SK-N-SH (cell line): Measurements from ENCODE around the gene OSBPL6. TPM values are rescaled to one million over a fixed set of nuclear protein-coding genes. Genes with fewer than 3 reads are reported as not detected.

Source experiments
- CTCF ChIA-PET: fragments of 300-600, 350-600 bp; formaldehyde crosslinking; extraction: SDS; loops from one replicate; lab custom pipeline; 2021; lab: Yijun Ruan, JAX
- POLR2A ChIA-PET: fragments of 350-600 bp; sonication (Branson Sonifier 250); formaldehyde crosslinking; extraction: SDS; loops from one replicate; lab custom pipeline; 2020; ENCODE audit warnings: antibody characterized with exemption, inconsistent platforms; lab: Yijun Ruan, JAX
- DNase-seq: peaks from one replicate; pipeline ENCODE4 v3.0.0; 2012
- H2AFZ ChIP-seq: fragments of 200-600 bp; sonication (generic); 2 replicates; pipeline ENCODE4 v1.8.1; 2016; ENCODE audit warnings: antibody characterized with exemption, mild to moderate bottlenecking, low read depth
- H3F3A ChIP-seq: fragments of 200-600 bp; sonication (generic); replicated peaks from 2 replicates; pipeline ENCODE3; 2016; ENCODE audit warnings: antibody characterized with exemption, mild to moderate bottlenecking; ENCODE audit not compliant: insufficient read depth
- H3K27ac ChIP-seq, 2 experiments: fragments of 200-500 bp in 1 of 2; fragments of 200-600 bp in 1 of 2; sonication (Bioruptor generic) in 1 of 2; sonication (generic), shearing (Covaris generic) in 1 of 2; 2 replicates each; pipeline versions ENCODE4 v1.5.1 to v1.6.1; 2014 to 2016; ENCODE audit warnings: low read depth in 2 of 2, inconsistent platforms in 1 of 2, low read length in 1 of 2, mild to moderate bottlenecking in 1 of 2, mixed read lengths in 1 of 2
- H3K27me3 ChIP-seq: fragments of 200-600 bp; sonication (generic), shearing (Covaris generic); 2 replicates; pipeline ENCODE4 v1.6.1; 2016; ENCODE audit warnings: mixed run types; ENCODE audit not compliant: insufficient read depth
- H3K36me3 ChIP-seq, 2 experiments: fragments of 200-500 bp in 1 of 2; fragments of 200-600 bp in 1 of 2; sonication (Bioruptor generic) in 1 of 2; sonication (generic) in 1 of 2; replicated peaks in 1 of 2; 2 replicates each; pipeline versions ENCODE3 to v1.5.1; 2014 to 2016; ENCODE audit warnings: low read length in 1 of 2, mild to moderate bottlenecking in 1 of 2; ENCODE audit not compliant: insufficient read depth in 2 of 2, control insufficient read depth in 1 of 2
- H3K4me1 ChIP-seq, 2 experiments: fragments of 200-500 bp in 1 of 2; fragments of 200-600 bp in 1 of 2; sonication (Bioruptor generic) in 1 of 2; sonication (generic), shearing (Covaris generic) in 1 of 2; 2 replicates each; pipeline versions ENCODE4 v1.5.1 to v1.6.1; 2014 to 2016; ENCODE audit warnings: low read depth in 1 of 2, low read length in 1 of 2, mixed run types in 1 of 2; ENCODE audit not compliant: insufficient read depth in 2 of 2, control insufficient read depth in 1 of 2
- H3K4me2 ChIP-seq: fragments of 200-600 bp; sonication (generic), shearing (Covaris generic); 2 replicates; pipeline ENCODE4 v1.6.1; 2017; ENCODE audit warnings: mixed run types
- H3K4me3 ChIP-seq, 2 experiments: fragments of 200-500 bp in 1 of 2; fragments of 200-600 bp in 1 of 2; sonication (Bioruptor generic) in 1 of 2; sonication (generic), shearing (Covaris generic) in 1 of 2; 2 replicates each; pipeline versions ENCODE4 v1.5.1 to v1.8.1; 2014 to 2016; ENCODE audit warnings: low read depth in 2 of 2, inconsistent platforms in 1 of 2, low read length in 1 of 2, mild to moderate bottlenecking in 1 of 2, mixed read lengths in 1 of 2, moderate library complexity in 1 of 2
- H3K79me2 ChIP-seq: fragments of 200-600 bp; sonication (generic); 2 replicates; pipeline ENCODE4 v1.8.1; 2017; ENCODE audit warnings: mild to moderate bottlenecking; ENCODE audit not compliant: insufficient read depth
- H3K9ac ChIP-seq: fragments of 200-600 bp; sonication (generic); 2 replicates; pipeline ENCODE4 v1.6.1; 2017; ENCODE audit warnings: mixed run types
- H3K9me2 ChIP-seq: fragments of 200-600 bp; sonication (generic); 2 replicates; pipeline ENCODE4 v1.6.1; 2017; ENCODE audit warnings: mixed run types
- H3K9me3 ChIP-seq: fragments of 200-600 bp; sonication (generic); 2 replicates; pipeline ENCODE4 v1.6.1; 2017; ENCODE audit warnings: mixed run types, mild to moderate bottlenecking, moderate library complexity
- H4K20me1 ChIP-seq: fragments of 200-600 bp; sonication (generic); 2 replicates; pipeline ENCODE4 v1.6.1; 2017; ENCODE audit warnings: mild to moderate bottlenecking, mixed run types; ENCODE audit not compliant: insufficient read depth
- EP300 ChIP-seq, 2 experiments: IDR thresholded peaks; 2 replicates each; pipeline versions ENCODE4 v1.4.0 to v1.6.1; 2012; ENCODE audit warnings: borderline replicate concordance in 1 of 2, low read depth in 1 of 2, low read length in 1 of 2
- FOSL2 ChIP-seq: IDR thresholded peaks from 2 replicates; pipeline ENCODE4 v1.4.0; 2012; ENCODE audit warnings: low read depth, mild to moderate bottlenecking, moderate library complexity, borderline replicate concordance
- JUND ChIP-seq: IDR thresholded peaks from 2 replicates; pipeline ENCODE4 v1.4.0; 2012
- MAX ChIP-seq: IDR thresholded peaks from 2 replicates; pipeline ENCODE4 v1.4.0; 2012; ENCODE audit warnings: low read depth
- RCOR1 ChIP-seq: fragments of 150-350 bp; IDR thresholded peaks from 2 replicates; pipeline ENCODE4 v1.6.1; 2017; ENCODE audit warnings: antibody characterized with exemption, low read length
- RFX5 ChIP-seq: IDR thresholded peaks from 2 replicates; pipeline ENCODE4 v1.6.1; 2012; ENCODE audit warnings: mild to moderate bottlenecking, improper control_type of control experiment, low read length
- SMC3 ChIP-seq: IDR thresholded peaks from 2 replicates; pipeline ENCODE4 v1.6.1; 2012; ENCODE audit warnings: low read depth, low read length, improper control_type of control experiment
- WGBS: methylation state at CpG from one replicate; pipeline ENCODE4 v1.1.6; 2017; ENCODE audit warnings: low lambda C conversion rate; 5-methylcytosine and 5-hydroxymethylcytosine counted together
- polyA plus RNA-seq, 3 experiments: library from polyadenylated mRNA; depleted of rRNA; stranded (reverse); fragments of >200 nt; gene quantifications; 2 replicates each; pipeline ENCODE4 v1.2.3, GENCODE V29; 2012
- TF ChIP-seq, protein P1 (sequence below): IDR thresholded peaks from 2 replicates; pipeline ENCODE4 v1.6.1; 2012; ENCODE audit warnings: mild to moderate bottlenecking, low read depth, low read length, moderate library complexity
- TF ChIP-seq, protein P2 (sequence below): IDR thresholded peaks from 2 replicates; pipeline ENCODE4 v1.4.0; 2012; ENCODE audit warnings: low read depth, borderline replicate concordance

OSBPL6 gene
- polyA plus RNA-seq, 1 of the 3 experiments (the other 2 are of a cell fraction), result 2.7 TPM

DNA sequence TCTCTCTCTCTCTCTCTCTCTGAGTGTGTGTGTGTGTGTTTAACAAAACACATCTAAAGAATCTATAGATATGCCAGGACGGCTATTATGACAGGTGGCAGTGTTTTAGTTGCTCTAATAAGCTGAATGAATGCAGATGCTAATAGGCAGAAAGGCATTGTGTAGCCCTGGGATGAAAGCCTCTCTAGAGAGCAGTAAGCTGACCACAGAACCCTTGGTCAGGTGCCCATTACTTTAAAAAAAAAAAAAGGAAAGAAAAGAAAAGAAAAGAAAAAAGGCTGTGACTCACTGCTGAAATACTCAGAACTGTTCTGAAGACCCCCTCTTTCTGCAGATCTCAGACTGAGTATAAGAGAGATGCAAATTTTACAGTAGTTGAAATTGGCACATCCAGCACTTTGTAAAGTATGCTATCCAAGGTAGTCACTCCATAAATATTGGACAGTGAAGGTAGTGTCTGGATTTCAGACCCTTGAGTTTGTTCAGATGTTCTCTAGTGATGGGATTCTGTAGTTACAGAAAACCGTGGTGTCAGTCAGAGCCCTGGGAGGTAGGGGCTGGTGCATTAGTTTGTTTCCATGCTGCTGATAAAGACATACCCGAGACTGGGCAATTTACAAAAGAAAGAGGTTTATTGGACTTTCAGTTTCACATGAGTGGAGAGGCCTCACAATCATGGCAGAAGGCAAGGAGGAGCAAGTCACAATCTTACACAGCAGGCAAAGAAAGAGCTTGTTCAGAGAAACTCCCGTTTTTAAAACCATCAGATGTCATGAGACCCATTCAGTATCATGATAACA lies 30.9 kb downstream of the OSBPL6 start:
- Histone ChIP-seq H3K9ac (no peak overlapping the region), H3K4me1 (peaks cover 3 to 12% of the 10 kb centered on the region in 2 experiments; a peak in 2 of 4 replicates), H3K79me2 (no peaks in the 10 kb centered on the region), H3K9me2 (no peaks in the 10 kb centered on the region), H3K4me3 (no peak overlapping the region), H3F3A (peaks cover 6% of the 10 kb centered on the region), H3K36me3 (no peaks in the 10 kb centered on the region), H4K20me1 (no peaks in the 10 kb centered on the region), H3K27ac (peak overlapping the region in 1 of 2 experiments; percentile 59; a peak in 1 of 4 replicates), H2AFZ (peak overlapping the region; percentile 10; the same call in 1 of the 2 replicates), H3K4me2 (peak overlapping the region; percentile 40), H3K9me3 (no peaks in the 10 kb centered on the region), H3K27me3 (no peaks in the 10 kb centered on the region)
- WGBS, result 66% methylated on average over 4 of the region's 4 CpGs
- ChIA-PET POLR2A (no interaction called here), CTCF (no interaction called here)
- TF ChIP-seq EP300 (IDR thresholded peaks at IDR 0.05; ENCODE audit: borderline replicate concordance in 1 of 2, low read depth in 1 of 2, low read length in 1 of 2) (no peak), FOSL2 (peak; percentile 14; the same call in 1 of the 2 replicates), RFX5 (no peak)
- no peak for DNase-seq

DNA sequence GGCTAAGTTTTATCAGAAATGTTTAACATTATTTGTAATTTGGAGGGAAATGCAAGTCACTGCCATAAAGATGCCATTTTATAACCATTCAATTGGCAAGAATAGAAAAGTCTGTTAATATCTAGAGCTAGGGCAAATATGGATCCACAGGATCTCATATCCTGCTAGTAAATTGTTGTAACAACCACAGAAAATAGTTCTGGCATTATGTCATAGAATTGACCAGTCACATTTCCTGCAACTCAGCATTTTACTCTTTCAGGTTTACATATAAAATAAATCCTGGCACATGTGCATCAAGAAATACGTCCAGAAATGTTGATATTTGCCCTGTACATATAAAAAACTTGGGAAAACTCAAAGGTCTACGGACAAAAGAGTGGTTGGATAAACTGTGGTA lies 32.9 kb downstream of the OSBPL6 start:
- no peak for DNase-seq
- TF ChIP-seq JUND (peak; percentile 39; the same call in 1 of the 2 replicates), RCOR1 (no peak), FOSL2 (peak; percentile 29; the same call in 1 of the 2 replicates), MAX (no peak), SMC3 (no peak)
- TF ChIP-seq, protein P1, sequence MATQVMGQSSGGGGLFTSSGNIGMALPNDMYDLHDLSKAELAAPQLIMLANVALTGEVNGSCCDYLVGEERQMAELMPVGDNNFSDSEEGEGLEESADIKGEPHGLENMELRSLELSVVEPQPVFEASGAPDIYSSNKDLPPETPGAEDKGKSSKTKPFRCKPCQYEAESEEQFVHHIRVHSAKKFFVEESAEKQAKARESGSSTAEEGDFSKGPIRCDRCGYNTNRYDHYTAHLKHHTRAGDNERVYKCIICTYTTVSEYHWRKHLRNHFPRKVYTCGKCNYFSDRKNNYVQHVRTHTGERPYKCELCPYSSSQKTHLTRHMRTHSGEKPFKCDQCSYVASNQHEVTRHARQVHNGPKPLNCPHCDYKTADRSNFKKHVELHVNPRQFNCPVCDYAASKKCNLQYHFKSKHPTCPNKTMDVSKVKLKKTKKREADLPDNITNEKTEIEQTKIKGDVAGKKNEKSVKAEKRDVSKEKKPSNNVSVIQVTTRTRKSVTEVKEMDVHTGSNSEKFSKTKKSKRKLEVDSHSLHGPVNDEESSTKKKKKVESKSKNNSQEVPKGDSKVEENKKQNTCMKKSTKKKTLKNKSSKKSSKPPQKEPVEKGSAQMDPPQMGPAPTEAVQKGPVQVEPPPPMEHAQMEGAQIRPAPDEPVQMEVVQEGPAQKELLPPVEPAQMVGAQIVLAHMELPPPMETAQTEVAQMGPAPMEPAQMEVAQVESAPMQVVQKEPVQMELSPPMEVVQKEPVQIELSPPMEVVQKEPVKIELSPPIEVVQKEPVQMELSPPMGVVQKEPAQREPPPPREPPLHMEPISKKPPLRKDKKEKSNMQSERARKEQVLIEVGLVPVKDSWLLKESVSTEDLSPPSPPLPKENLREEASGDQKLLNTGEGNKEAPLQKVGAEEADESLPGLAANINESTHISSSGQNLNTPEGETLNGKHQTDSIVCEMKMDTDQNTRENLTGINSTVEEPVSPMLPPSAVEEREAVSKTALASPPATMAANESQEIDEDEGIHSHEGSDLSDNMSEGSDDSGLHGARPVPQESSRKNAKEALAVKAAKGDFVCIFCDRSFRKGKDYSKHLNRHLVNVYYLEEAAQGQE, result no peak
- TF ChIP-seq, protein P2, sequence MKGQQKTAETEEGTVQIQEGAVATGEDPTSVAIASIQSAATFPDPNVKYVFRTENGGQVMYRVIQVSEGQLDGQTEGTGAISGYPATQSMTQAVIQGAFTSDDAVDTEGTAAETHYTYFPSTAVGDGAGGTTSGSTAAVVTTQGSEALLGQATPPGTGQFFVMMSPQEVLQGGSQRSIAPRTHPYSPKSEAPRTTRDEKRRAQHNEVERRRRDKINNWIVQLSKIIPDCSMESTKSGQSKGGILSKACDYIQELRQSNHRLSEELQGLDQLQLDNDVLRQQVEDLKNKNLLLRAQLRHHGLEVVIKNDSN, result peak; percentile 33; the same call in 1 of the 2 replicates
- TF ChIP-seq, all 33 proteins: peak for 3
- H3K27me3 ChIP-seq, result no peaks in the 10 kb centered on the region
- H3K79me2 ChIP-seq, result no peaks in the 10 kb centered on the region
- H4K20me1 ChIP-seq, result no peaks in the 10 kb centered on the region
- H3K27ac ChIP-seq, result no peak overlapping the region
- 84% methylated on average over 2 of the region's 2 CpGs for WGBS
- no peaks in the 10 kb centered on the region for H3K36me3 ChIP-seq
- H3K9me2 ChIP-seq, result no peaks in the 10 kb centered on the region
- no peak overlapping the region for H2AFZ ChIP-seq
- ChIA-PET CTCF (interaction anchor here (1.3 kb wide), 1 partner anchor 21 kb away, joined by 4 read pairs; no protein-coding TSS in a partner anchor), POLR2A (no interaction called here)
- no peak overlapping the region for H3K4me3 ChIP-seq
- H3K9me3 ChIP-seq, result no peaks in the 10 kb centered on the region
- H3K4me2 ChIP-seq, result no peak overlapping the region
- H3K4me1 ChIP-seq, result peaks cover 3 to 12% of the 10 kb centered on the region in 2 experiments; a peak in 2 of 4 replicates
- peaks cover 6% of the 10 kb centered on the region for H3F3A ChIP-seq
- no peak overlapping the region for H3K9ac ChIP-seq
